ENCODE results near the gene FDXR. TPM values are rescaled to one million over a fixed set of nuclear protein-coding genes. Genes with fewer than 3 reads are reported as not detected.
"Not testable (repeated sequence)": the region's sequence is repeated elsewhere in the genome, so short reads cannot be mapped to it uniquely, and the experiment has no call there.

The FDXR gene
- total RNA-seq, 2 donors from 2014 or later: 17.7 to 26.9 TPM

- Histone ChIP-seq H3K9ac (ENCODE audit: low read depth in 2 of 2, low read length in 2 of 2) (no peak overlapping the region), H3K36me3 (no peaks in the 10 kb centered on the region), H3K9me3 (no peaks in the 10 kb centered on the region), H3K27me3 (peaks cover 20% of the 10 kb centered on the region), H3K4me1 (no peaks in the 10 kb centered on the region), H3K4me3 (no peak overlapping the region), H3K27ac (no peak overlapping the region)
- TF ChIP-seq CTCF (IDR thresholded peaks at IDR 0.05): no peak
- intact Hi-C loops (cut with DNase I): no loop called here
- no peak for DNase-seq
These were observed 43.5 kb upstream of the FDXR start for GRCh38 chr17:74916136-74916850.

- H3K4me1 ChIP-seq; H3K9ac ChIP-seq (ENCODE audit: low read depth in 2 of 2, low read length in 2 of 2); H3K27me3 ChIP-seq; H3K36me3 ChIP-seq; H3K27ac ChIP-seq; DNase-seq; intact Hi-C loops (cut with DNase I); H3K4me3 ChIP-seq; H3K9me3 ChIP-seq: not testable (repeated sequence)
These were observed 38.6 kb upstream of the FDXR start for GRCh38 chr17:74911423-74911822.

GRCh38 chr17:74909097-74909496 is 36.3 kb upstream of the FDXR start:
- H3K9ac ChIP-seq (ENCODE audit: low read depth in 2 of 2, low read length in 2 of 2); H3K9me3 ChIP-seq; intact Hi-C loops (cut with DNase I); H3K4me3 ChIP-seq; H3K36me3 ChIP-seq; H3K4me1 ChIP-seq; DNase-seq; H3K27ac ChIP-seq; H3K27me3 ChIP-seq: not testable (repeated sequence)

GRCh38 chr17:74907012-74907411 is 34.2 kb upstream of the FDXR start:
- intact Hi-C loops (cut with DNase I): no loop called here
- no peak overlapping the region for H3K4me3 ChIP-seq

GRCh38 chr17:74906214-74906793 is 33.5 kb upstream of the FDXR start:
- H3K9me3 ChIP-seq; intact Hi-C loops (cut with DNase I); H3K27me3 ChIP-seq; DNase-seq; H3K9ac ChIP-seq (ENCODE audit: low read depth in 2 of 2, low read length in 2 of 2); H3K27ac ChIP-seq; H3K4me1 ChIP-seq; H3K4me3 ChIP-seq; H3K36me3 ChIP-seq: not testable (repeated sequence)

More at GRCh38 chr17:74907012-74907411, 34.2 kb upstream of the FDXR start:
- no peak for DNase-seq
- Histone ChIP-seq H3K27ac (no peak overlapping the region), H3K36me3 (no peaks in the 10 kb centered on the region), H3K9me3 (no peaks in the 10 kb centered on the region), H3K27me3 (no peaks in the 10 kb centered on the region), H3K4me1 (no peaks in the 10 kb centered on the region), H3K9ac (ENCODE audit: low read depth in 2 of 2, low read length in 2 of 2) (no peak overlapping the region)
- TF ChIP-seq CTCF (IDR thresholded peaks at IDR 0.05): no peak

GRCh38 chr17:74904687-74905409 is 32.1 kb upstream of the FDXR start:
- Histone ChIP-seq H3K9ac (ENCODE audit: low read depth in 2 of 2, low read length in 2 of 2) (no peak overlapping the region), H3K36me3 (no peaks in the 10 kb centered on the region), H3K4me3 (no peak overlapping the region), H3K4me1 (no peaks in the 10 kb centered on the region), H3K27ac (no peak overlapping the region), H3K9me3 (no peaks in the 10 kb centered on the region), H3K27me3 (no peaks in the 10 kb centered on the region)
- intact Hi-C loops (cut with DNase I): no loop called here
- no peak for DNase-seq
- TF ChIP-seq CTCF (IDR thresholded peaks at IDR 0.05): no peak

GRCh38 chr17:74903671-74904070 is 30.9 kb upstream of the FDXR start:
- TF ChIP-seq CTCF (IDR thresholded peaks at IDR 0.05): no peak
- Histone ChIP-seq H3K36me3 (no peaks in the 10 kb centered on the region), H3K27me3 (no peaks in the 10 kb centered on the region), H3K9ac (ENCODE audit: low read depth in 2 of 2, low read length in 2 of 2) (no peak overlapping the region), H3K4me3 (no peak overlapping the region), H3K4me1 (no peaks in the 10 kb centered on the region), H3K27ac (no peak overlapping the region), H3K9me3 (no peaks in the 10 kb centered on the region)
- intact Hi-C loops (cut with DNase I): no loop called here
- DNase-seq: no peak

Measured in colonic mucosa (tissue), 4 donors.